A549 (cell line): ENCODE measurements around the gene USP24.

Experiments
- CTCF ChIP-seq: fragments of >200 bp; sonication (Bioruptor Twin); formaldehyde crosslinking; IDR thresholded peaks from 3 replicates; pipeline ENCODE4 v1.5.1; 2016
- POLR2A ChIP-seq: IDR thresholded peaks from 2 replicates; pipeline ENCODE4 v1.6.1; 2012; ENCODE audit warnings: mild to moderate bottlenecking, low read length
- RARB ChIP-seq: fragments of 250-450 bp; sonication (Bioruptor Pico); IDR thresholded peaks from 2 replicates; pipeline ENCODE4 v1.8.0; 2021; ENCODE audit warnings: mild to moderate bottlenecking, moderate library complexity
- TF ChIP-seq, protein P1 (sequence below): fragments of 450-650 bp; IDR thresholded peaks from 2 replicates; pipeline ENCODE4 v1.6.1; 2014; ENCODE audit warnings: antibody characterized with exemption

- TF ChIP-seq RARB (CRISPR knock-in tag) (no peak), POLR2A (no peak), CTCF (no peak)
- TF ChIP-seq, protein P1, sequence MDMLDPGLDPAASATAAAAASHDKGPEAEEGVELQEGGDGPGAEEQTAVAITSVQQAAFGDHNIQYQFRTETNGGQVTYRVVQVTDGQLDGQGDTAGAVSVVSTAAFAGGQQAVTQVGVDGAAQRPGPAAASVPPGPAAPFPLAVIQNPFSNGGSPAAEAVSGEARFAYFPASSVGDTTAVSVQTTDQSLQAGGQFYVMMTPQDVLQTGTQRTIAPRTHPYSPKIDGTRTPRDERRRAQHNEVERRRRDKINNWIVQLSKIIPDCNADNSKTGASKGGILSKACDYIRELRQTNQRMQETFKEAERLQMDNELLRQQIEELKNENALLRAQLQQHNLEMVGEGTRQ, result no peak
These were observed 125.5 kb downstream of the USP24 start for GRCh38 chr1:55089683-55090082.
